SH-SY5Y (cell line): ENCODE results near the gene NPHP3.

ENCODE experiments used
- GATA2 ChIP-seq: IDR thresholded peaks from 2 replicates; pipeline ENCODE4 v1.6.1; 2011; ENCODE audit warnings: mild to moderate bottlenecking, low read depth, low read length
- GATA3 ChIP-seq: IDR thresholded peaks from 2 replicates; pipeline ENCODE4 v1.6.1; 2011; ENCODE audit warnings: low read depth, mild to moderate bottlenecking, low read length, moderate library complexity

DNA sequence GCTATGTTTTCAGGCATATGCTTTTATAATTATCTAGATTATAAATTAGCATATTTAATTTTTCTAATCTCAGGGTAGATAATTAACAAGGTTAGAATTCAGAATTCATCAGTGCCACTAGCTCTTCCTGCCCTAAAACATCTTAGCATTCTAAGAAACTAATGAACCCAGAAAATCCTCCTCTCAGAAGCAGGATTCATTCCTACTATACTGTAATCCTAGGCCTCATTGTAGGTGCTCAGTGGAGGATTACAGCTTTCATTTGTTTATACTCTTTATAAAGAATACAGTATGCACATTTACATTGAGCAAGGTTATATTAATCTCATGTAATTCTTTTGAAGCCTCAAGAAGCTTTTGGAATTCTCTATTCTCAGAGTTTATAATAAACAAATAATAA is 83.5 kb downstream of the NPHP3 start:
- no peak for TF ChIP-seq GATA3
- TF ChIP-seq GATA2: no peak
